Measurements from ENCODE around the gene RPLP1.

RPLP1 gene

DNA sequence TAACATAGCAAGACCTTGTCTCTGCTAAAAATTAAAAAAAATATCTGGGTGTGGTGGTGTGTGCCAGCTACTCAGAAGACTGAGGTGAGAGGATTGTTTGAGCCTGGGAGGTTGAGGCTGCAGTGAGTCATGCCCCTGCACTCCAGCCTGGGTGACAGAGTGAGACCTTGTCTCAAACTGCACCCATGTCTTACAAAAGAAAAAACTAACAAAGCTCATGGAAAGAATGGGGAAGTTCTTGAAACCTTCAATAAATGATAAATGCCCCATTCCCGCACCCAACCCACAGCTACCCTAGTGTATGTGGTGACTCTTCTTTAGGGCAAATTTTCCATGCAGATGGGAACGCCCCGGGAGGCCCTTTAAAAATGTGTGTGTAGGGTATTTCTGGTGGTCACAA is 28.3 kb downstream of the RPLP1 start:
- Histone ChIP-seq H3K4me3 (ENCODE audit: low read depth, low read length) (no peak overlapping the region), H2AFZ (ENCODE audit: low read length, unreplicated experiment) (no peak overlapping the region), H3K27me3 (ENCODE audit: insufficient read depth, low read length) (no peaks in the 10 kb centered on the region), H3K27ac (ENCODE audit: low read depth, low read length) (no peak overlapping the region), H3K4me1 (ENCODE audit: control insufficient read depth, insufficient read depth, low read length, unreplicated experiment) (no peaks in the 10 kb centered on the region), H3K79me2 (ENCODE audit: control insufficient read depth, insufficient read depth, low read length, unreplicated experiment) (no peaks in the 10 kb centered on the region), H3K36me3 (ENCODE audit: insufficient read depth, low read length) (no peaks in the 10 kb centered on the region)

DNA sequence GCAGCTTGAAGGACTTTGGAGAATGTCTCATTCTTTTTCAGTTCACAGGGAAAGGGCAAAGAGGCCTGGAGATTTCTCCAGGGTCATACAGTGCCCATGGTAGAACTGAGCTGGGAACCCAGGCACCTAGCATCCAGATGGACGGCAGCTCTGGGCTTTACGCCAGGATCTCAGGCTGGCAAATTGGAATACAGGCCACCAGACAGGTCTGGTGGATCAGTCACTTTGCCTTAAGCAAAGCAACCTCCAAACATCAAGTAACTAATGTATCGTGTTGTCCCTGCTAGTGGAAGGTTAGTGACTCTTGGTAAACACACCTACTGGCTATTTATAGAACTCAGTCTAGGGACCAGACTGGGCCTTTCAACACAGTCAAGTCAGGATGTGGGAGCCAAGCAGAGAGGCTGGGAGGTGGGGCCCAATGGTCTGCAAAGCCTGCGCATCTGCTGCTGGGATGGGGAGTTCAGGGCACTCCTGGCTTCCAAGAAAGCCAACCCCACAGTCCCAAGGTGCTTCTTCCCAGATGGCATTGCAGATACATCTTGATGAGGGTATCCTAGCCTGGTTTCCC is 30.2 kb downstream of the RPLP1 start:
- Histone ChIP-seq H3K79me2 (ENCODE audit: control insufficient read depth, insufficient read depth, low read length, unreplicated experiment) (no peaks in the 10 kb centered on the region), H3K4me1 (ENCODE audit: control insufficient read depth, insufficient read depth, low read length, unreplicated experiment) (no peaks in the 10 kb centered on the region), H3K27ac (ENCODE audit: low read depth, low read length) (no peak overlapping the region), H2AFZ (ENCODE audit: low read length, unreplicated experiment) (no peak overlapping the region), H3K4me3 (ENCODE audit: low read depth, low read length) (no peak overlapping the region), H3K27me3 (ENCODE audit: insufficient read depth, low read length) (no peaks in the 10 kb centered on the region), H3K36me3 (ENCODE audit: insufficient read depth, low read length) (no peaks in the 10 kb centered on the region)

GRCh38 chr15:69484837-69485236 is 32.2 kb downstream of the RPLP1 start:
- Histone ChIP-seq H2AFZ (ENCODE audit: low read length, unreplicated experiment) (no peak overlapping the region), H3K36me3 (ENCODE audit: insufficient read depth, low read length) (no peaks in the 10 kb centered on the region), H3K79me2 (ENCODE audit: control insufficient read depth, insufficient read depth, low read length, unreplicated experiment) (no peaks in the 10 kb centered on the region), H3K4me3 (ENCODE audit: low read depth, low read length) (no peak overlapping the region), H3K4me1 (ENCODE audit: control insufficient read depth, insufficient read depth, low read length, unreplicated experiment) (no peaks in the 10 kb centered on the region), H3K27me3 (ENCODE audit: insufficient read depth, low read length) (no peaks in the 10 kb centered on the region; the same call in 1 of the 2 replicates), H3K27ac (ENCODE audit: low read depth, low read length) (no peak overlapping the region)

DNA sequence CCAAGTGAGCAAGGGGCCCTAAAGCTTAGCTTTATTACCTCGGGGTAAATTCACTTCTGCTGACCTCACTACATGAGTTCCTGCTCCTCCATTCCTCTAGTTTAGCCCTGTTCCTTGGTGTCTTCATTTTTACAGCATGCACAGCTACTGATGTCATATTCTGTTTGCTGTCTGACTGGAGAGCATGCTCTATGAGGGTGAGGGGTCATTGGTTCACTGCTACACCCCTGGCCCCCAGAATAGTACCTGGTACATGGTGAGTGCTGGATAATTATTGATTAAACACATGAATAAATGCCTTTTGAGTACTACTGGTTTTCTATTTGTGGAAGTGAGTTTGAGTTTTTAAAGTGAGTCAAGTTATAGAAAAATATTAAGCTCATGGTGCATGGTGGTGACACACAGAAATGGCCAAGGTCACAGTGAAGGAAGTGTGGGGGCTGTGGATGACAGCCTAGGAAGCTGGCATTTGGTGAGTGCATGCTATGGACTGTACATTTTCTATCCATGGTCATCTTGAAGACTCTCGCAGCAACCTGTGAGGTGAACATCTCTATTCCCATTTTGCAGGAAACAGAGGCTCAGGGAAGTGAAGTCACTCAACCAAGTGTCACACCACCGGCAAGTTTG is 34.0 kb downstream of the RPLP1 start:
- Histone ChIP-seq H3K4me3 (ENCODE audit: low read depth, low read length) (no peak overlapping the region), H2AFZ (ENCODE audit: low read length, unreplicated experiment) (no peak overlapping the region), H3K79me2 (ENCODE audit: control insufficient read depth, insufficient read depth, low read length, unreplicated experiment) (no peaks in the 10 kb centered on the region), H3K36me3 (ENCODE audit: insufficient read depth, low read length) (0 out of 2 replicates have a peak, but pooled peaks cover under 1% of the 10 kb centered on the region), H3K27ac (ENCODE audit: low read depth, low read length) (no peak overlapping the region), H3K4me1 (ENCODE audit: control insufficient read depth, insufficient read depth, low read length, unreplicated experiment) (no peaks in the 10 kb centered on the region), H3K27me3 (ENCODE audit: insufficient read depth, low read length) (peaks cover under 1% of the 10 kb centered on the region; the same call in 1 of the 2 replicates)

- 0 out of 2 replicates have a peak, but pooled peaks cover 3% of the 10 kb centered on the region for H3K36me3 ChIP-seq (ENCODE audit: insufficient read depth, low read length)
- no peaks in the 10 kb centered on the region for H3K4me1 ChIP-seq (ENCODE audit: control insufficient read depth, insufficient read depth, low read length, unreplicated experiment)
These were observed 36.5 kb downstream of the RPLP1 start for GRCh38 chr15:69489073-69489571.

DNA sequence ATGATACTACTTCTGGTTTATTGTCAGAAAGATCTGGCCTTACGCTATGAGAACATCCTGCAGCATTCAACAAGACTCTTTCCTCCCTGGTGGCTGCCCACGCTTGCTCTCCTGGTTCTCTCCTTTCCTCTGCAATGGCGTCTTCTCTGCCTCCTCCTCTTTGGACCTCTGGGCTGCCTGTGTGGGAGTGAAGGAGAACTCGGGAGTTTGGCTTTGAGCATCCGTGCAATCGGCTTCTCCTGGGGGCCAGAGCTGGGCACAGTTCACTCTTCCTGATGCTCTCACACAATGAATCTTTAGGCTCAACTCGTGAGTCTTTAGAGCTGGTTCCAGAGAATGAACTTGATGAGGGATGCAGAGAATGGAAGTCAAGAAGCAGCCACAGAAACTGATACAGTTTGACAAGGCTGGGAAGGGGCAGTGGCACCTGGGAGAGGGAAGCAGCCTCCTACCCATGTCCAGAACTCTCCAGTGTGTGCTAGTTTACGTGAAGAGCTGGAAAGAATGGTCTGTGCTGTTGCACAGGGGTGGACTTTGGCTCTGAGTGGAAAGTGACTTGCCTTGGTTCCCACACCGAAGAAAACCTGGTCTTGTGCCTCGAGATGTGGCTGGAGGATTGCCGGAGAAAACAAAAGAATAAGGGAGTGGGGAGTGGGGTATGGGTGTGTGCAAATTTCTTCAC is 37.9 kb downstream of the RPLP1 start:
- H3K27ac ChIP-seq (ENCODE audit: low read depth, low read length) = no peak overlapping the region
- H3K36me3 ChIP-seq (ENCODE audit: insufficient read depth, low read length) = 0 out of 2 replicates have a peak, but pooled peaks cover 3% of the 10 kb centered on the region
- peaks cover 3% of the 10 kb centered on the region; the same call in 1 of the 2 replicates for H3K27me3 ChIP-seq (ENCODE audit: insufficient read depth, low read length)
- H3K4me1 ChIP-seq (ENCODE audit: control insufficient read depth, insufficient read depth, low read length, unreplicated experiment) = no peaks in the 10 kb centered on the region
- no peaks in the 10 kb centered on the region for H3K79me2 ChIP-seq (ENCODE audit: control insufficient read depth, insufficient read depth, low read length, unreplicated experiment)
- H3K4me3 ChIP-seq (ENCODE audit: low read depth, low read length) = no peak overlapping the region
- H2AFZ ChIP-seq (ENCODE audit: low read length, unreplicated experiment) = no peak overlapping the region

More at GRCh38 chr15:69489073-69489571, 36.5 kb downstream of the RPLP1 start:
- no peak overlapping the region for H3K27ac ChIP-seq (ENCODE audit: low read depth, low read length)
- H3K27me3 ChIP-seq (ENCODE audit: insufficient read depth, low read length) = peaks cover 3% of the 10 kb centered on the region; the same call in 1 of the 2 replicates
- no peak overlapping the region for H2AFZ ChIP-seq (ENCODE audit: low read length, unreplicated experiment)
- H3K79me2 ChIP-seq (ENCODE audit: control insufficient read depth, insufficient read depth, low read length, unreplicated experiment) = no peaks in the 10 kb centered on the region
- H3K4me3 ChIP-seq (ENCODE audit: low read depth, low read length) = no peak overlapping the region

DNA sequence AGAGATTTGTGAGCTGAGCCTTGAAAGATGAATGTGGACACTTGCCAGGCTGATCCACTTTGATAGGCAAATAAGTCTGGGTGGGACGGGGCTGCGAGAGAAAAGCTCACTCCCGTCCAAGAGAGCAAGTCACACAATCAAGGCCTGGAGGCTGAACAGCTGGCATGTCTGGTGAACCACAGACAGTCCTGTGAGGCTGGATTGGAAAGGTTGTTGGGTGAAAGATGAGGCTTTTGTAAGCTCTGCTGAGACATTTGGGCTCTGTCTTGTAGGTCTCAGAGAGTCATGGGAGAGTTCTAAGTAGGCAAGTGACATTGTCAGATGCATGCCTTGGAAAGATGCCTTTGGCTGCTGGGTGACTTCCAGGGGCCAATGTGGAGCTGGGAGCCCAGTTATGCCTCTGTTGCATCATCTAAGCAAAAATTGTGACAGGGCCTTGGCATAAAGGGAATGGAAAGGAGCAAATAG is 38.5 kb downstream of the RPLP1 start:
- no peak overlapping the region for H3K27ac ChIP-seq (ENCODE audit: low read depth, low read length)
- H3K27me3 ChIP-seq (ENCODE audit: insufficient read depth, low read length) = peaks cover 3% of the 10 kb centered on the region; the same call in 1 of the 2 replicates
- H2AFZ ChIP-seq (ENCODE audit: low read length, unreplicated experiment) = no peak overlapping the region
- H3K36me3 ChIP-seq (ENCODE audit: insufficient read depth, low read length) = 0 out of 2 replicates have a peak, but pooled peaks cover 3% of the 10 kb centered on the region
- no peaks in the 10 kb centered on the region for H3K4me1 ChIP-seq (ENCODE audit: control insufficient read depth, insufficient read depth, low read length, unreplicated experiment)
- H3K79me2 ChIP-seq (ENCODE audit: control insufficient read depth, insufficient read depth, low read length, unreplicated experiment) = no peaks in the 10 kb centered on the region
- H3K4me3 ChIP-seq (ENCODE audit: low read depth, low read length) = no peak overlapping the region

- Histone ChIP-seq H3K27ac (ENCODE audit: low read depth, low read length) (no peak overlapping the region), H3K27me3 (ENCODE audit: insufficient read depth, low read length) (peaks cover 3% of the 10 kb centered on the region; the same call in 1 of the 2 replicates), H3K36me3 (ENCODE audit: insufficient read depth, low read length) (0 out of 2 replicates have a peak, but pooled peaks cover 3% of the 10 kb centered on the region), H3K4me3 (ENCODE audit: low read depth, low read length) (no peak overlapping the region), H3K79me2 (ENCODE audit: control insufficient read depth, insufficient read depth, low read length, unreplicated experiment) (no peaks in the 10 kb centered on the region), H2AFZ (ENCODE audit: low read length, unreplicated experiment) (no peak overlapping the region), H3K4me1 (ENCODE audit: control insufficient read depth, insufficient read depth, low read length, unreplicated experiment) (no peaks in the 10 kb centered on the region)
These were observed 40.8 kb downstream of the RPLP1 start for GRCh38 chr15:69493406-69493805.

GRCh38 chr15:69496001-69496400 is 43.4 kb downstream of the RPLP1 start:
- Histone ChIP-seq H3K79me2 (ENCODE audit: control insufficient read depth, insufficient read depth, low read length, unreplicated experiment) (no peaks in the 10 kb centered on the region), H3K27ac (ENCODE audit: low read depth, low read length) (no peak overlapping the region), H3K4me3 (ENCODE audit: low read depth, low read length) (no peak overlapping the region)

DNA sequence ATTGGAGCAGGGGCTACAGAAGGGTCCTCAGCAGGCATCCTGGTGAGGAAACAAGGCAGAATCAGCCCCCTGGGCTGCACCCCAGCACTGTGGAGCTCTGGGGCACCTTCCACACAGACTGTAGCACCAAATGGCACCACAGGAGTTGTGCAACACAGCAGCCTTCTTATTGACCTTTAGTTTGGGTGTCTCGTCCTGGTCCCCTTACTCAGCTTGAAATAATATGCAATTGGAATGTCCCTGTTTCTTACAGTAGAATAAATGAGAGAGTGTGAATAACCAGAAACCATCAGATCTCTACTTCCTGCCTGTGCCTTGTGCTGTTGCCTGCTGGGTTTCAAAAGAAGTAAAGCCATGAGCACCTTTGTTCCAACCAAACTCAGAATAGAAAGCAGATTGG is 44.5 kb downstream of the RPLP1 start:
- Histone ChIP-seq H3K4me3 (ENCODE audit: low read depth, low read length) (no peak overlapping the region), H3K4me1 (ENCODE audit: control insufficient read depth, insufficient read depth, low read length, unreplicated experiment) (no peaks in the 10 kb centered on the region), H2AFZ (ENCODE audit: low read length, unreplicated experiment) (no peak overlapping the region), H3K27ac (ENCODE audit: low read depth, low read length) (no peak overlapping the region), H3K79me2 (ENCODE audit: control insufficient read depth, insufficient read depth, low read length, unreplicated experiment) (no peaks in the 10 kb centered on the region), H3K36me3 (ENCODE audit: insufficient read depth, low read length) (no peaks in the 10 kb centered on the region), H3K27me3 (ENCODE audit: insufficient read depth, low read length) (no peaks in the 10 kb centered on the region)

More at GRCh38 chr15:69496001-69496400, 43.4 kb downstream of the RPLP1 start:
- H3K27me3 ChIP-seq (ENCODE audit: insufficient read depth, low read length) = peaks cover 3% of the 10 kb centered on the region; the same call in 1 of the 2 replicates
- no peak overlapping the region for H2AFZ ChIP-seq (ENCODE audit: low read length, unreplicated experiment)
- 0 out of 2 replicates have a peak, but pooled peaks cover 3% of the 10 kb centered on the region for H3K36me3 ChIP-seq (ENCODE audit: insufficient read depth, low read length)
- no peaks in the 10 kb centered on the region for H3K4me1 ChIP-seq (ENCODE audit: control insufficient read depth, insufficient read depth, low read length, unreplicated experiment)
